IPS-NIHi11 (cell line): Measurements from ENCODE around the gene TMEM119.
A peak's percentile ranks its signal among the peaks of the same experiment; 100 is the strongest.
"Not testable (repeated sequence)": the region's sequence is repeated elsewhere in the genome, so short reads cannot be mapped to it uniquely, and the experiment has no call there.

Source experiments
- DNase-seq: peaks from one replicate; pipeline ENCODE4 v3.0.0; 2012; ENCODE audit warnings: mixed read lengths, low spot score

The TMEM119 gene

GRCh38 chr12:108565976-108566375 is 31.9 kb downstream of the TMEM119 start:
- no peak for DNase-seq

- DNase-seq, result no peak
These were observed 32.7 kb downstream of the TMEM119 start for GRCh38 chr12:108565146-108565545.

GRCh38 chr12:108564724-108565123 is 33.2 kb downstream of the TMEM119 start:
- no peak for DNase-seq

GRCh38 chr12:108563804-108564151 is 34.1 kb downstream of the TMEM119 start:
- DNase-seq, result no peak

GRCh38 chr12:108563136-108563803 is 34.6 kb downstream of the TMEM119 start:
- peak; percentile 83 for DNase-seq

GRCh38 chr12:108562348-108563135 is 35.3 kb downstream of the TMEM119 start, which contains the start of gene ISCU:
TSS of gene ISCU (plus strand) at chr12:108562596. CDS start at chr12:108562623, 27 bp downstream.
- DNase-seq, result peak; percentile 97

GRCh38 chr12:108561852-108562347 is 36.0 kb downstream of the TMEM119 start:
- DNase-seq, result no peak

GRCh38 chr12:108560752-108561719 is 36.8 kb downstream of the TMEM119 start, which contains the start of gene SART3:
TSS of gene SART3 (minus strand) at chr12:108561173. CDS start at chr12:108561154, 19 bp downstream.
- DNase-seq, result peak; percentile 87

GRCh38 chr12:108560321-108560721 is 37.6 kb downstream of the TMEM119 start:
- DNase-seq, result no peak

- DNase-seq, result no peak
These were observed 38.1 kb downstream of the TMEM119 start for GRCh38 chr12:108559748-108560147.

- DNase-seq, result no peak
These were observed 38.8 kb downstream of the TMEM119 start for GRCh38 chr12:108559007-108559655.

- DNase-seq, result not testable (repeated sequence)
These were observed 42.5 kb downstream of the TMEM119 start for GRCh38 chr12:108555383-108555782.

GRCh38 chr12:108553799-108554198 is 44.1 kb downstream of the TMEM119 start:
- DNase-seq, result no peak

GRCh38 chr12:108551535-108551934 is 46.3 kb downstream of the TMEM119 start:
- DNase-seq, result no peak

- DNase-seq, result no peak
These were observed 48.8 kb downstream of the TMEM119 start for GRCh38 chr12:108548954-108549521.

GRCh38 chr12:108547686-108548085 is 50.2 kb downstream of the TMEM119 start:
- no peak for DNase-seq

GRCh38 chr12:108543652-108544051 is 54.2 kb downstream of the TMEM119 start:
- DNase-seq, result no peak

GRCh38 chr12:108542320-108542719 is 55.6 kb downstream of the TMEM119 start:
- DNase-seq, result no peak
